Kidney (tissue), 14 donors: ENCODE measurements around the gene ABHD6. TPM values are rescaled to one million over a fixed set of nuclear protein-coding genes. Genes with fewer than 3 reads are reported as not detected.

Experiments used
- DNase-seq, 5 donors: peaks; one replicate each; pipeline ENCODE4 v3.0.0-alpha.2; 2013 to 2020
- FAIRE-seq: peaks from 2 replicates; lab custom pipeline; 2012; peaks lifted over from hg19 to GRCh38; lab: Jason Lieb, UNC
- H3K27ac ChIP-seq, 2 donors: one replicate each; pipeline ENCODE4 v1.7.0; 2013; ENCODE audit warnings: low read depth in 2 of 2, low read length in 2 of 2, inconsistent platforms in 1 of 2
- H3K27me3 ChIP-seq: one replicate; pipeline ENCODE4 v1.7.1; 2013; ENCODE audit warnings: low read length, inconsistent platforms; ENCODE audit not compliant: control insufficient read depth, insufficient read depth
- H3K36me3 ChIP-seq, 3 donors: one replicate each; pipeline versions ENCODE4 v1.7.0 to v1.7.1; 2013; ENCODE audit warnings: low read length in 3 of 3, control low read depth in 1 of 3, inconsistent platforms in 1 of 3; ENCODE audit not compliant: insufficient read depth in 3 of 3, control insufficient read depth in 2 of 3
- H3K4me1 ChIP-seq, 3 donors: one replicate each; pipeline versions ENCODE4 v1.7.0 to v1.7.1; 2013; ENCODE audit warnings: low read length in 3 of 3, inconsistent platforms in 1 of 3, low read depth in 1 of 3; ENCODE audit not compliant: control insufficient read depth in 2 of 3, insufficient read depth in 2 of 3
- H3K4me3 ChIP-seq, 3 donors: one replicate each; pipeline versions ENCODE4 v1.7.0 to v1.8.1; 2013; ENCODE audit warnings: low read length in 3 of 3, control low read depth in 1 of 3, inconsistent platforms in 1 of 3
- H3K9ac ChIP-seq, 3 donors: one replicate each; pipeline versions ENCODE4 v1.7.0 to v1.7.1; 2013; ENCODE audit warnings: low read length in 3 of 3, control low read depth in 1 of 3, inconsistent platforms in 1 of 3
- H3K9me3 ChIP-seq, 3 donors: one replicate each; pipeline versions ENCODE4 v1.7.0 to v1.7.1; 2013; ENCODE audit warnings: low read length in 3 of 3, control low read depth in 1 of 3, inconsistent platforms in 1 of 3; ENCODE audit not compliant: control insufficient read depth in 2 of 3, insufficient read depth in 1 of 3
- CTCF ChIP-seq: IDR thresholded peaks from 3 replicates; pipeline ENCODE4 v1.5.1; 2012; ENCODE audit warnings: mild to moderate bottlenecking, moderate library complexity, borderline replicate concordance; ENCODE audit not compliant: insufficient read depth; ENCODE audit errors: extremely low read depth
- intact Hi-C: fragments of 100-400 bp; cut with DNase I; formaldehyde crosslinking; loops from one replicate; pipeline ENCODE4 v1.11.1; 2022
- polyA plus RNA-seq: library from polyadenylated mRNA; stranded (reverse); fragments of 350-450 nt; fragmentation: Illumina TruSeq; extraction: RNeasy Lipid Tissue Mini Kit (QIAGEN cat#74804); gene quantifications from one replicate; pipeline ENCODE4 v1.2.3, GENCODE V29; 2014; ENCODE audit warnings: low read depth, low replicate concordance; ENCODE audit not compliant: insufficient read depth
- total RNA-seq: library from RNA; stranded (reverse); fragmentation: NEBNext Ultra II Directional; extraction: Animal tissue kit (Norgen Biotek cat#: 25700); gene quantifications from one replicate; pipeline ENCODE4 v1.2.1, GENCODE V29; 2021
- donor health status: control.
- donor health status: control.
- donor health status: control.
- donor health status: control.
- donor health status: control.
- donor health status: DM: yes; HTN: yes; CAD: no.
- donor health status: Normal renal cell carcinoma (clear cell type).

Gene ABHD6
- total and polyA plus RNA-seq, 2 donors from 2014 or later, result 10.2 to 21.4 TPM

GRCh38 chr3:58258392-58259055 lies 20.9 kb downstream of the ABHD6 start:
- FAIRE-seq (no peak), DNase-seq (no peak)
- no peak for TF ChIP-seq CTCF
- H3K27me3 ChIP-seq, result no peaks in the 10 kb centered on the region
- no peaks in the 10 kb centered on the region for H3K9me3 ChIP-seq
- intact Hi-C loops, result no loop called here
- H3K9ac ChIP-seq, result no peak overlapping the region
- no peaks in the 10 kb centered on the region for H3K4me1 ChIP-seq
- peaks cover 0 to 16% (median 5%) of the 10 kb centered on the region in 3 donors for H3K36me3 ChIP-seq
- no peak overlapping the region for H3K4me3 ChIP-seq
- no peak overlapping the region for H3K27ac ChIP-seq

DNA sequence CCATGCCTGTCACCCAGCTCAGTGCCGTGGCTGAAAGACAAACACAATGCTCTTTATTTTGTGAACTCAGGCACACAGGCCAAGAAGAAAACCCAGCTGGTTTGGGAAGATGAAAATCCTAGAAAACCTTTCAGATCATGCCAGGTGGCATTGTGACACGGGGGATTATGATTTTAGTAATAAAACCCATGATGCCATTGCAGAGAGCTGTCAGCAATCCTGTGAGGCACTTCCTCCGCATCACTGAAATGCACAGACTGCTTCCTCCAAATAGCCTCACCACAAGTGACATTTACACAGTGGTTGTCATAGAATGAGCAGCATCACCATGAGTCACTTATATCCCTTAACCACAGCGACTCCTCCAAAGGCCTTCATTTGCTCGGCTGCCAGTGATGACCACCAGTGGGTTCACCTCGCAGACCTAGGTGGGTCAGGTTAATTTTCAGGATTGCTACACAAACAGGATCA lies 22.7 kb downstream of the ABHD6 start:
- Histone ChIP-seq H3K4me1 (no peaks in the 10 kb centered on the region), H3K36me3 (peaks cover 0 to 16% (median 5%) of the 10 kb centered on the region in 3 donors), H3K27ac (no peak overlapping the region), H3K9me3 (no peaks in the 10 kb centered on the region), H3K4me3 (no peak overlapping the region), H3K27me3 (no peaks in the 10 kb centered on the region), H3K9ac (no peak overlapping the region)
- DNase-seq, result no peak
- TF ChIP-seq CTCF, result no peak
- intact Hi-C loops, result no loop called here
- FAIRE-seq, result no peak

GRCh38 chr3:58260733-58261132 lies 23.1 kb downstream of the ABHD6 start:
- DNase-seq (no peak), FAIRE-seq (no peak)
- peaks cover 0 to 16% (median 5%) of the 10 kb centered on the region in 3 donors for H3K36me3 ChIP-seq
- TF ChIP-seq CTCF, result no peak
- no peak overlapping the region for H3K9ac ChIP-seq
- no peak overlapping the region for H3K4me3 ChIP-seq
- H3K27me3 ChIP-seq, result no peaks in the 10 kb centered on the region
- H3K27ac ChIP-seq, result no peak overlapping the region
- no peaks in the 10 kb centered on the region for H3K4me1 ChIP-seq
- no peaks in the 10 kb centered on the region for H3K9me3 ChIP-seq
- intact Hi-C loops, result no loop called here
